ENCODE measurements around the gene NCOA3. TPM values are rescaled to one million over a fixed set of nuclear protein-coding genes. Genes with fewer than 3 reads are reported as not detected.

The NCOA3 gene
- total and polyA plus RNA-seq, 10 of the 15 experiments (the other 5 are each of a cell fraction or from before 2014, with no cell fraction given): 16.9 to 96.2 (median 73.6) TPM

DNA sequence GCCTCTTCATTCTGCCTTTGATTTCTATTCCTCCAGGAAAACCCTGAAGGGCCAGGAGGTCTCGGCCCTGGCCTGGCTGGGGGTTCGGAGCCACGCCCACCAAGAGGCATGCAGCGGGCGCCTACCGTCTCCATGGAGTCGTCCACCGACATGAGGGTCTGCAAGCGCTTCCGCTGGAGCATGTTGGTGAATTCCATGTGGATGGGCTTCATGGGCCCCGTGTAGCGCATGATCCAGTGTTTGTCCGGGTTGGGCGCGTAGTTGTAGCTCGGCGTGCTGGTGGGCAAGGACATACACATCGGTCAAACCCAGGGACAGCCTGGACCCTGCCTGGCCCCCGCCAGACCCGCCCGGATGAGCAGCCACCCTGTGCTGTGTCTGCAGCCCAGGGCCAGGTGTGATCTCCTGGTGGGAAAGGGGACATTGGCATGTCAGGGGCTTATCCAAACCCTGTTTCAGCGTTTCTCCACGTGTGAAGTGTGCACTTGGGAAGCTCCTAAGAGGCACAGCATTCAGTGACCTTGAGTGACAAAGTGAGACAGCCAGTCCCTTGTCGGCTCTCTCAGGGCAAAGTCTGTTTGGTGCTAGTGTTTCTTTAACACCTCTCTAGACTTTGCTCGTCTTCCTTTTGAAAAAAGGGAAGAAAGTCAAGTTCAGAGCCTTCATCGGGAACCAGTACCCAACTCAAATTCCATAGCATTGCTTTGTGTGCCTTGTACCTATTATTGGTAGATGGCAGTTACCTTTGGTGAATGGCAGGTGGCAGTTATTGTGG, 182.8 kb downstream of the NCOA3 start:
- in situ Hi-C loops (cut with MboI) (loop anchor here (5.0 kb wide), 1 partner anchor 933 kb away; no protein-coding TSS in a partner anchor), intact Hi-C loops (cut with micrococcal nuclease; ENCODE audit: unreplicated experiment) (no loop called here)
- no peaks in the 10 kb centered on the region for H3K9me3 ChIP-seq (replicated peaks; ENCODE audit: control insufficient read depth, insufficient read depth, low read length)
- H3K4me3 ChIP-seq: no peak overlapping the region
- no peak overlapping the region for H2AFZ ChIP-seq (ENCODE audit: control insufficient read depth, low read depth, low read length)
- no peak for DNase-seq (ENCODE audit: low read depth, low spot score)
- FAIRE-seq: no peak
- TF ChIP-seq PKNOX1 (IDR thresholded peaks at IDR 0.05) (no peak), FOXK2 (IDR thresholded peaks at IDR 0.05) (no peak), SMAD5 (IDR thresholded peaks at IDR 0.05; ENCODE audit: low read depth) (no peak), SMC3 (IDR thresholded peaks at IDR 0.05; ENCODE audit: borderline replicate concordance, low read length) (no peak), DPF2 (IDR thresholded peaks at IDR 0.05) (no peak), BRCA1 (IDR thresholded peaks at IDR 0.05; ENCODE audit: low read depth, low read length) (no peak), IRF4 (IDR thresholded peaks at IDR 0.05; ENCODE audit: low read depth, low read length) (no peak), SPI1 (IDR thresholded peaks at IDR 0.05; ENCODE audit: borderline replicate concordance, insufficient read depth, low read depth, low read length) (no peak), ATF7 (IDR thresholded peaks at IDR 0.05; ENCODE audit: low read depth) (no peak), KAT2A (conservative IDR thresholded peaks at IDR 0.05; ENCODE audit: control insufficient read depth, low read depth, low read length) (no peak), JUND (IDR thresholded peaks at IDR 0.05; ENCODE audit: low read depth, low read length) (no peak), POLR2AphosphoS2 (IDR thresholded peaks at IDR 0.05; ENCODE audit: low read depth, low read length) (no peak)
- TF ChIP-seq, protein P1, sequence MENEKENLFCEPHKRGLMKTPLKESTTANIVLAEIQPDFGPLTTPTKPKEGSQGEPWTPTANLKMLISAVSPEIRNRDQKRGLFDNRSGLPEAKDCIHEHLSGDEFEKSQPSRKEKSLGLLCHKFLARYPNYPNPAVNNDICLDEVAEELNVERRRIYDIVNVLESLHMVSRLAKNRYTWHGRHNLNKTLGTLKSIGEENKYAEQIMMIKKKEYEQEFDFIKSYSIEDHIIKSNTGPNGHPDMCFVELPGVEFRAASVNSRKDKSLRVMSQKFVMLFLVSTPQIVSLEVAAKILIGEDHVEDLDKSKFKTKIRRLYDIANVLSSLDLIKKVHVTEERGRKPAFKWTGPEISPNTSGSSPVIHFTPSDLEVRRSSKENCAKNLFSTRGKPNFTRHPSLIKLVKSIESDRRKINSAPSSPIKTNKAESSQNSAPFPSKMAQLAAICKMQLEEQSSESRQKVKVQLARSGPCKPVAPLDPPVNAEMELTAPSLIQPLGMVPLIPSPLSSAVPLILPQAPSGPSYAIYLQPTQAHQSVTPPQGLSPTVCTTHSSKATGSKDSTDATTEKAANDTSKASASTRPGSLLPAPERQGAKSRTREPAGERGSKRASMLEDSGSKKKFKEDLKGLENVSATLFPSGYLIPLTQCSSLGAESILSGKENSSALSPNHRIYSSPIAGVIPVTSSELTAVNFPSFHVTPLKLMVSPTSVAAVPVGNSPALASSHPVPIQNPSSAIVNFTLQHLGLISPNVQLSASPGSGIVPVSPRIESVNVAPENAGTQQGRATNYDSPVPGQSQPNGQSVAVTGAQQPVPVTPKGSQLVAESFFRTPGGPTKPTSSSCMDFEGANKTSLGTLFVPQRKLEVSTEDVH (IDR thresholded peaks at IDR 0.05; ENCODE audit: low read depth, partially characterized antibody): no peak
- ChIA-PET RAD21 (ENCODE audit: unreplicated experiment) (no interaction called here), SMC1A (ENCODE audit: uncharacterized antibody, unreplicated experiment) (interaction anchor here (0.7 kb wide), 1 partner anchor 9 kb away, joined by 3 read pairs; no protein-coding TSS in a partner anchor), CTCF (interaction anchor here (2.0 kb wide), 1 partner anchor 9 kb away, joined by 4 read pairs; no protein-coding TSS in a partner anchor), POLR2A (no interaction called here)
- H3K9ac ChIP-seq (ENCODE audit: control insufficient read depth, insufficient read depth, low read length): no peak overlapping the region
- WGBS (ENCODE audit: insufficient coverage, insufficient replicate concordance, low lambda C conversion rate, missing lambda C conversion rate): 54% methylated on average over 26 of the region's 26 CpGs
- no peaks in the 10 kb centered on the region for H3K27me3 ChIP-seq (replicated peaks in 1 of 2; ENCODE audit: control insufficient read depth in 2 of 2, insufficient read depth in 2 of 2, low read length in 1 of 2)
- H4K20me1 ChIP-seq (ENCODE audit: control insufficient read depth, insufficient read depth): no peaks in the 10 kb centered on the region
- no peaks in the 10 kb centered on the region for H3K36me3 ChIP-seq (ENCODE audit: control insufficient read depth in 2 of 2, insufficient read depth in 2 of 2, low read length in 1 of 2)
- BruUV-seq (replicated peaks): no TSS peak
- no peak overlapping the region for H3K27ac ChIP-seq (ENCODE audit: control insufficient read depth, insufficient read depth)
- no peaks in the 10 kb centered on the region for H3K79me2 ChIP-seq (ENCODE audit: control insufficient read depth, insufficient read depth, low read length)
- ATAC-seq: no peak
- no peaks in the 10 kb centered on the region for H3K4me1 ChIP-seq (ENCODE audit: control insufficient read depth, insufficient read depth, low read length)
- H3K4me2 ChIP-seq (ENCODE audit: control insufficient read depth, insufficient read depth): no peak overlapping the region

Measured in GM12878 (cell line).